ENCODE measurements around the gene FLNB.

Gene FLNB

DNA sequence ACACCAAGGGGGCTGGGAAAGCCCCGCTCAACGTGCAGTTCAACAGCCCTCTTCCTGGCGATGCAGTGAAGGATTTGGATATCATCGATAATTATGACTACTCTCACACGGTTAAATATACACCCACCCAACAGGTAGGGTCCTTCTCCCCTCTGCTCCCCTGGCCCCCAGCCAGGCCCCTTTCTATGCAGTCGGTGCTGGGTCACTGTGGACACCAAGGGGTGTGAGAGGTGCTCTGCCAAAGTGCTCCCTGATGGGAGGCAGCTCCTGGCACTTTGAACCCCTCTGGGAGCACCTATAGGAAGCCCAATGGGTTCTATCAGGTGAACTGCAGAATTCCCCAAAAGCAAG lies 103.9 kb downstream of the FLNB start:
- no peak for DNase-seq

GRCh38 chr3:58115175-58115574 lies 107.0 kb downstream of the FLNB start:
- DNase-seq = no peak

GRCh38 chr3:58116161-58116955 lies 108.1 kb downstream of the FLNB start:
- DNase-seq = no peak

DNA sequence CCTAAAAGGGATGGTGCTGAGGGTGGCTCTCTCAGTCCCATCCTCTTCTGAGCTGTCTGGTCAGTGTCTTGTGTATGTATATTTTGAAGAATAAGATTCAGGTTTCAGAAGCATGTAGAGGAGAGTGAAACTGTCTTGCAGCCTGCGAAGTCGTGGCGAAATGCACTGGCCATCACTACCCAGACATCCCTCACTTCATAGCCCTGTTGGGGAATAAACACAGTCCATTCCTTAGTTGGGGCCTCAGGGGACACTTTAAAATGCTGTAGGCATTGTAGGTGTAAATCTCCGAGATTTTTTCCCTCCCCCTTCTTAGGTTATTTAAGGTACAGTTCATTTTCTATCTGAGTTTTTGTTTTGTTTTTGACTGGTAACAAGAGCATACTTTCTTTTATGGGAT lies 108.8 kb downstream of the FLNB start:
- no peak for DNase-seq

DNA sequence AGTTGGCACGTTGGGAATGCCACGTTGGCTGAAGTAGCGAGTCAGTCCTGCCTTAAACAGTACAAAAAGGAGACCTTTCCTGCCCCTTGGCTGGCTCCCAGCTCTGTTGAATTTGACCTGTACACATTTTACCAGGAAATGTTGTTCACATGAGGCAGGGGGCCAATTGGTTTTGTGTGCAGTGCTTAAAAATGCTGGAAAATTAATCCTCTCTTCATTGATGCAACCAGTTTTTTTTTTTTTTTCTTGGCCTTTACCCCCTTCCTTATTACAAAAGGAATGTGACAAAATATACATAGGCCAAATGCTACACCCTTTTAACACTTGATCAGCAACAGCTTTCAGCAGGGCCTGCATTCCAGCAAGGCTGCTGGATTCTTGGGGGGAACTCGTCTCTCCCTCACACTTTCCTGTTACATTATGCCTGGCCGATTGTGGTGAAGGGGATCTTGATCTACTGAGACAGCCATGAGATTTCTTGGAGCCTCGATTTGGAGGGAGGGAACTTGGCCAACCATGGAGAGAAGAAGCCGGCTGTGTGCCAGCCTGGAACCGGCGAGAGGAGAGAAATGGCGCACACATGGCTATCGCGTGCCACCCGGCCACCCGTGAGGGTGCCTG lies 109.4 kb downstream of the FLNB start:
- DNase-seq = no peak

- DNase-seq = no peak
These were observed 111.0 kb downstream of the FLNB start for GRCh38 chr3:58119186-58119585.

DNA sequence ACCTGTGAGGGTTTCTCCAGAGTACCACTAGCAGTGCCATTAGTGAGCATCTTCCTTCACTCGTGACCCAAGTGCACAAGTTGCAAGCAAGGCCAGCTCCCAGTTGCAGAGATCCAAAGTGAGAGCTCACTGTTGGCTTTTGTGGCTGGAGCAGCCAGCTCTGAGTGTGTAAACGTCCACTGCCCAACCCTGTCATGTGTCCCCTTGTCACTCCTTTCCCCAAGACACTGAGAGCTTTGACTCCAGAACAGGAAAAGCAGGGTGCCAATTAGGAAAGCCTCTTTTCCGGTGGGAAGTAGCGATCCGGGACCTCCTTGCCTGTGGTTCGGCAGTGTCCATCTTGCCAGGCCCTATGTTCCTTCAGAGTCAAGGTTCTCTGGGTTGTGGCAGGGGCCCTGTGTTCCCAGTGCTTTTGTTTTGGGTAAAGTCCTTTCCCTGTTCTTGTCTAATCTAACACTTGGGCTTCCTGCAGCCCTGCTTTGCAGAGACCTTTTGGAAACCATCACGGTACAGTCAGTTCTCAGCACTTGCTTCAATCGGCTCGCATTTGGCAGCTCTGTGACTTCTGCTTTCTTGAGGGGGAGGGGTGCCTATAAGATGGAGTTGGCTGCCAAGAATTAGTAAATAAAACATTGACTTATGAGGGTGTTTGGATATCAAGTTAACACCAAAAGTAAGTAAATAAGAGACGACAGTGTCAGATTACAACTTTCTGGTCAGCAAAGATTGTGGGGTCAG lies 112.0 kb downstream of the FLNB start:
- no peak for DNase-seq

GRCh38 chr3:58121183-58121582 lies 113.0 kb downstream of the FLNB start:
- no peak for DNase-seq

DNA sequence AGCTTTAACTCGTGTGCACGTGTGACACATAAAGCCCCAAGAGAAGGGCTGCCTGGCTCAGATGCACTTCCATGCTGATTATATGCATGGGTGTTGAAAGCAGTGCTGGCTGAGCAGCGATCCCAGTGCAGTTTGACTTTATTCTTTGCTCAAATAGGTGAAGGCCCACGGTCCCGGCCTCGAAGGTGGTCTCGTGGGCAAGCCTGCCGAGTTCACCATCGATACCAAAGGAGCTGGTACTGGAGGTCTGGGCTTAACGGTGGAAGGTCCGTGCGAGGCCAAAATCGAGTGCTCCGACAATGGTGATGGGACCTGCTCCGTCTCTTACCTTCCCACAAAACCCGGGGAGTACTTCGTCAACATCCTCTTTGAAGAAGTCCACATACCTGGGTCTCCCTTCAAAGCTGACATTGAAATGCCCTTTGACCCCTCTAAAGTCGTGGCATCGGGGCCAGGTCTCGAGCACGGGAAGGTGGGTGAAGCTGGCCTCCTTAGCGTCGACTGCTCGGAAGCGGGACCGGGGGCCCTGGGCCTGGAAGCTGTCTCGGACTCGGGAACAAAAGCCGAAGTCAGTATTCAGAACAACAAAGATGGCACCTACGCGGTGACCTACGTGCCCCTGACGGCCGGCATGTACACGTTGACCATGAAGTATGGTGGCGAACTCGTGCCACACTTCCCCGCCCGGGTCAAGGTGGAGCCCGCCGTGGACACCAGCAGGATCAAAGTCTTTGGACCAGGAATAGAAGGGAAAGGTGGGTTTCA lies 114.9 kb downstream of the FLNB start:
- no peak for DNase-seq

DNA sequence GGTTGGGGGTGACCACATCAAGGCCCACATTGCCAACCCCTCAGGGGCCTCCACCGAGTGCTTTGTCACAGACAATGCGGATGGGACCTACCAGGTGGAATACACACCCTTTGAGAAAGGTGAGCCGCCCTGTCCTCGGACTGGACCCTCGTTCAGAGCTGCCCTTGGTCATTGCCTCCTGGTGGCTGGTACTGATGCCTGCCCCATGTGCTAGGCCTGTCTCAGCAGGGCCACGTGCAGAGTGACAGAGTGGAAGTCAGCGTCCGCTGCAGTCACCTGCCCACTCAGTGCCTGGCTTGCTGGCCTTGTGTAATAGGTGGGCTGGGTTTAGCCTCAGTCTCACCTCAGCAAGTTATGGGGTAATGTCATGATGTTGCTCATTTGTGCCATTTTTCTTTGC lies 116.2 kb downstream of the FLNB start:
- no peak for DNase-seq

GRCh38 chr3:58129041-58129770 lies 121.0 kb downstream of the FLNB start:
- DNase-seq = no peak

DNA sequence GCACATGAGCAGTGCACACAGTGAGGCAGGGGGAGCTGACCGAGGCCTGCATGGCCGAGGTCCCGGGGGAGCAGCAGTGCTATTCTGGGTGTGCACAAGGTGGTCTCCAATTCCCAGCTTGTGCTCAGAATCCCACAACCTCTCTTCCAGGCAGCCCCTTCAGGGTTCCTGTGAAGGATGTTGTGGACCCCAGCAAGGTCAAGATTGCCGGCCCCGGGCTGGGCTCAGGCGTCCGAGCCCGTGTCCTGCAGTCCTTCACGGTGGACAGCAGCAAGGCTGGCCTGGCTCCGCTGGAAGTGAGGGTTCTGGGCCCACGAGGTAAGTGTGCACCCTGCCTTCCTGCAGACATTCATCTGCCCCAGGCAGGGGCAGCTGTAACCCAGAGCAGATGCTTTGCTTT lies 122.4 kb downstream of the FLNB start:
- DNase-seq = no peak

DNA sequence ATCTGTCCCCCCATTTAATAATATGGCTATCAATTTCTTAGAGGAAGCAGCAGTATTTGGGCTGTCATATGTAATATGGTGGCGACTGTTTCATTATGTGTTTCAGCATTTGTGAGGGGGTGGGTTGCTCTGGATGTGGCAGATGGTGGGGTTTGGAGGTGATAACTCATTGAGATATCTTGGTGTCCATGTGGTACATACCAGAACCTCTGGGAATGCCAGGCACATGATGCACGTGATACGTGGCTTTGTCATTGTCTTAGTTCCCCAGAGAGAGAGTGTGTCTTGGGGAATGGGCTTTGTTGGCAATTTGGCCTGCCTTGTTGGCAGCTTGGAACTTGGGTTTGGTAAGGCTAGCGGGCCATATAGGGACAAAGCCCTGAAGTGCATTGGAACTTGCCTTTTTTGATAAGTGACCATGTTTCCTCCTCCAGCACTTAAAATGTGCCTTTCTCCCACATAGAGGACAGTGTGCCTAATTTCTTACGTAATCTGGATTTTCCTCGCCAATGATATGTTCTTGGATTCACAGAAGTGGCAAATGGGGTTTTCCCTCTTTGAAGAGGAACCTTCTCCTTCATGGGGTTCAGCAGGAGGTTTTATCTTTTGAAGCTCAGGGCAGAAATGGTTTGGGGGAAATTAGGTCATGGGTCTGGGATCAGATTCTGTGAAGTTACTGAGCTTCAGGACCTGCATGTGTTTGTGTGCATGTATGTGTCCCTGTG lies 123.0 kb downstream of the FLNB start:
- no peak for DNase-seq

DNA sequence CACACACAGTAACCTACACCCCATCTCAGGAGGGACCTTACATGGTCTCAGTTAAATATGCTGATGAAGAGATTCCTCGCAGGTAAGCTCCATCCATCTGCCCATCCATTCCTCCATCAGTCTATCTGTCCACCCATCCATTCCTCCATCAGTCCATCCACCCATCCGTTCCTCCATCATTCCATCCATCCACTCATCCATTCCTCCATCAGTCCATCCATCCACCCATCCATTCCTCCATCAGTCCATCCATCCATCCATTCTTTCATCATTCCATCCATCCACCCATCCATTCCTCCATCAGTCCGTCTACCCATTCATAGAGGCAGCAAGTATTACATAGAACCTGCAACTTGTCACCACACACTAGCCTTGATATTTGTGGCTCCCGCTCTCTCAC lies 124.6 kb downstream of the FLNB start:
- DNase-seq = no peak

DNA sequence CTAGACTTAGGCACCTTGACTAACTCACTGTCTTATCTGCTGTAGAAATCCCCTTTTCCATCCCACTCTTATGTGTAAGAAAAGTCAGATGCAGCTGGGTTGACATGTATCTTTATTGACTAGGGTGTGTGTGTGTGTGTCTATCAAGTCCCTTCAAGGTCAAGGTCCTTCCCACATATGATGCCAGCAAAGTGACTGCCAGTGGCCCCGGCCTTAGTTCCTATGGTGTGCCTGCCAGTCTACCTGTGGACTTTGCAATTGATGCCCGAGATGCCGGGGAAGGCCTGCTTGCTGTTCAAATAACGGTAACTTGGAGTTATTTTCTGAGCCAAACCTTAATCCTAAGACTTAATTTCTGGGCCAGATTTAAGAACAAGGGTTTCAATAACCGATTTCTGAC lies 126.2 kb downstream of the FLNB start:
- no peak for DNase-seq

DNA sequence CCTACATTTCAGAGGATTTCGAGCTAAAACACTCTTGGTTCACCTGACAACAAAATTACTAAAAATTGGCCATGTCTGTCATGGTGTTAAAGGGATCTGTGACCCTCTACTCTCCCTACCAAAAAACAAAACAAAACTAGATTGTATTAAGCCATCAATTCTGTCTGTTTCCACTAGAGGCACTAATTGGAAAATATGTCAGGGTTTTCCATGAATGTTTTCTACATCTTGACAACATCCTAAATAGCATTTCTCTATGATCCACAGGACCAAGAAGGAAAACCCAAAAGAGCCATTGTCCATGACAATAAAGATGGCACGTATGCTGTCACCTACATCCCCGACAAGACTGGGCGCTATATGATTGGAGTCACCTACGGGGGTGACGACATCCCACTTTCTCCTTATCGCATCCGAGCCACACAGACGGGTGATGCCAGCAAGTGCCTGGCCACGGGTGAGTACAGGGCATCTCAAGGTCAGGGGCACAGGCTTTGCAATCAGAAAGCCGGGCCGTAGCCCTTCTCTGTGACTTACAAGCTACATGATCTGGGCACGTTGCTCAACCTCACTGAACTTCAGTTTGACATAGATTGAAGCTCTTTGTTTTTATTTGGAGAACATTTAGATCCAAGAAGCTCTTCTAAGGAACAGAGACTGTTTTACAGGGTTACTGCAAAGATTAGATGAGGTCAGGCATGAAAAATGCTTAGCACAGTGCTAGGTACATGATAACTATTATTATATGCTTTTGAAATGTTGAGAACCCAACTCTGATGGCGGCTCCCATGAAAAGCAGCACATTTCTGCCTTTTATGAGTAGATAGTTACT lies 127.7 kb downstream of the FLNB start:
- DNase-seq = no peak

DNA sequence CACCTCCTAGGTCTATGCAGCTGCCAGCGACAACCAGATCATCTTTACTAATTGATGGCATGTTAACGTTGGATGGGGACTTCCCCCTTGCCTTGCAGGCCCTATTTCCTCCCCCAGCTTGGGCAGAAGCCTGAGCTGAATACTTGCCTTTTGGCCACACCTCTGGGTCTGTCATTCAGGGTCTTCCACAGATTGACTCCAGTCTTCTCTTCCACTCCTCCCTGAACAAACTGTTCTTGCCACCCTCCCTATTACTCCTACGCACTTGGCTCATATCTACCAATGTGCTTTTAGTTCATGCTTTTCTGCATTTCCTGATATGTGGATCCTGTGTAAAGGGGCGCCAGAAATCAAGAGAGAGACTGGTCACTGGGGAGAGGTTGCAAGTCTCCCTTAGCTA lies 129.1 kb downstream of the FLNB start:
- DNase-seq = no peak

GRCh38 chr3:58141766-58142345 lies 133.6 kb downstream of the FLNB start:
- DNase-seq = no peak

DNA sequence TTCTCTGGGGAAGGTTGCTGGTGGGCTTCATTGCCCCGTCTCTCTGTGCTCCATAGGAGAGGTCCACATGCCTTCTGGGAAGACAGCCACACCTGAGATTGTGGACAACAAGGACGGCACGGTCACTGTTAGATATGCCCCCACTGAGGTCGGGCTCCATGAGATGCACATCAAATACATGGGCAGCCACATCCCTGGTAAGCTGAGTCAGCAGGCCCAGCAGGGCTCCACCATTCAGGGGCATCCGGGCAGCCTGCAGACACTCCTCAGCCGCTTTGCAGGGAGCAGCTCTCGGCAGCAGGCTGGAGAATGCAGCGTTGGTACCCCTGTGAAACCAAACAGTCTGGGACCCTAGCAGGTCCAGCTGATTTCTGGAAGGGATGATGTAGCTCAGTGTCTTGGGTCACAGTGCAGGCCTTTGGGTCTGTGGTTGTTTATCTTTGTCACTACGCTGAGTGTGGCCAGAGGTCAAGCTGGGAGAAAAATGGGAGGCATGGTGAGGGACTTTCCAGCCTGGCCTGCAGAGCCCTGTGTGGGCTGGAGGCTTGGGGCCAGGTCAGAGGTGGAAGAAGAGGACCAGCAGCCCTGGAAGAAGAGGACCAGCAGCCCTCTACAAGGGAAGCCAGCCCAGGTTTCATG lies 135.3 kb downstream of the FLNB start:
- DNase-seq = no peak
